Suprapubic skin (tissue), 4 donors: ENCODE measurements around the gene SFRP4. TPM values are rescaled to one million over a fixed set of nuclear protein-coding genes. Genes with fewer than 3 reads are reported as not detected.
"Not testable (repeated sequence)": the region's sequence is repeated elsewhere in the genome, so short reads cannot be mapped to it uniquely, and the experiment has no call there.

ENCODE experiments used
- DNase-seq, 2 donors: peaks; one replicate each; pipeline ENCODE4 v3.0.0-alpha.2; 2019; ENCODE audit warnings: low spot score in 2 of 2
- H3K27ac ChIP-seq: fragments of 200-600 bp; sonication (generic); one replicate; pipeline ENCODE4 v1.5.1; 2019
- H3K27me3 ChIP-seq: fragments of 200-600 bp; sonication (generic); one replicate; pipeline ENCODE4 v1.5.1; 2019
- H3K36me3 ChIP-seq: fragments of 200-600 bp; sonication (generic); one replicate; pipeline ENCODE4 v1.5.1; 2019
- H3K4me1 ChIP-seq: fragments of 200-600 bp; sonication (generic); one replicate; pipeline ENCODE4 v1.5.1; 2019
- H3K4me3 ChIP-seq: fragments of 200-600 bp; sonication (generic); one replicate; pipeline ENCODE4 v1.5.1; 2019; ENCODE audit warnings: mild to moderate bottlenecking
- H3K9me3 ChIP-seq: fragments of 200-600 bp; sonication (generic); one replicate; pipeline ENCODE4 v1.5.1; 2019
- CTCF ChIP-seq, 2 donors: fragments of 200-600 bp in 1 of 2; fragments of 450-650 bp in 1 of 2; sonication (generic) in 1 of 2; IDR thresholded peaks; one replicate each; pipeline ENCODE4 v1.5.1; 2016 to 2019; ENCODE audit warnings: antibody characterized with exemption in 2 of 2, mild to moderate bottlenecking in 1 of 2, moderate library complexity in 1 of 2
- EP300 ChIP-seq: sonication (generic); formaldehyde crosslinking; IDR thresholded peaks from one replicate; pipeline ENCODE4 v1.6.1; 2017; ENCODE audit warnings: antibody characterized with exemption
- POLR2A ChIP-seq, 2 donors: fragments of 450-650 bp; IDR thresholded peaks; one replicate each; pipeline ENCODE4 v1.6.1; 2017; ENCODE audit warnings: antibody characterized with exemption in 2 of 2, mild to moderate bottlenecking in 2 of 2, moderate library complexity in 2 of 2
- POLR2AphosphoS5 ChIP-seq, 3 donors: sonication (generic); formaldehyde crosslinking; IDR thresholded peaks; one replicate each; pipeline ENCODE4 v1.6.1; 2017; ENCODE audit warnings: antibody characterized with exemption in 3 of 3
- WGBS: methylation state at CpG from one replicate; pipeline ENCODE4 v1.1.5; 2018; 5-methylcytosine and 5-hydroxymethylcytosine counted together
- total RNA-seq, 4 donors: library from RNA; depleted of rRNA; stranded (reverse); fragments of >200 nt; gene quantifications; one replicate each; pipeline ENCODE4 v1.1.0, GENCODE V29; 2016

The SFRP4 gene
- total RNA-seq, 4 donors from 2014 or later: 0.17 to 0.68 (median 0.34) TPM; not detected in 1

GRCh38 chr7:37956791-37957190, 40.2 kb upstream of the SFRP4 start:
- no peak for DNase-seq
- Histone ChIP-seq H3K9me3 (no peaks in the 10 kb centered on the region), H3K4me1 (no peaks in the 10 kb centered on the region), H3K27me3 (no peaks in the 10 kb centered on the region), H3K27ac (no peak overlapping the region), H3K4me3 (no peak overlapping the region), H3K36me3 (no peaks in the 10 kb centered on the region)
- no peak for TF ChIP-seq EP300
- TF ChIP-seq POLR2A (IDR thresholded peaks at IDR 0.05): no peak
- TF ChIP-seq POLR2AphosphoS5 (IDR thresholded peaks at IDR 0.05): no peak
- TF ChIP-seq CTCF (IDR thresholded peaks at IDR 0.05): no peak

GRCh38 chr7:37954217-37954616, 37.6 kb upstream of the SFRP4 start:
- 93% methylated on average over 1 of the region's 1 CpG for WGBS
- H3K36me3 ChIP-seq, H3K27me3 ChIP-seq, H3K4me1 ChIP-seq, H3K4me3 ChIP-seq, DNase-seq, H3K9me3 ChIP-seq, H3K27ac ChIP-seq: not testable (repeated sequence)

DNA sequence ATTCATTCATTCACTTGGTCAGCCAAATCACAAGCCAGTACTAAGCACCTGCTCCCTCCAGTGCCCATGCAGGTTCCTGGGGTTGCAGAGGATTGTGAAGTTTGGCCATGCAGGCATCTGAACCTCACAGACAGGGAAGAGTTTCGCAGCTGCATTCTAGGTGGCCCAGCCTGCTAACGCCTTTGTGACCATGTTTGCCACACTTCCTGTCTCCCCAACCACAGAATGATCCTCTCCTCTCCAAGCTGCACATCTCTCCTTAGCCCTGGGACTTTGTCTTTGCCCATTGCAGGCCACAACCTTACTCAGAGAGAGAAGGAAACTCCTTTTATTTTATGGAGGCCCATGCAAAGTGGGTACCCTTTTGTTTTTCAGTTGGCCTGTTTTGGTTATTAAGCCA, 35.6 kb upstream of the SFRP4 start:
- Histone ChIP-seq H3K27me3 (no peaks in the 10 kb centered on the region), H3K4me1 (no peaks in the 10 kb centered on the region), H3K36me3 (no peaks in the 10 kb centered on the region), H3K9me3 (no peaks in the 10 kb centered on the region), H3K27ac (no peak overlapping the region), H3K4me3 (no peak overlapping the region)
- WGBS: 63% methylated on average over 2 of the region's 2 CpGs
- DNase-seq: no peak
- TF ChIP-seq EP300 (no peak), POLR2AphosphoS5 (IDR thresholded peaks at IDR 0.05) (no peak), CTCF (IDR thresholded peaks at IDR 0.05) (no peak), POLR2A (IDR thresholded peaks at IDR 0.05) (no peak)

DNA sequence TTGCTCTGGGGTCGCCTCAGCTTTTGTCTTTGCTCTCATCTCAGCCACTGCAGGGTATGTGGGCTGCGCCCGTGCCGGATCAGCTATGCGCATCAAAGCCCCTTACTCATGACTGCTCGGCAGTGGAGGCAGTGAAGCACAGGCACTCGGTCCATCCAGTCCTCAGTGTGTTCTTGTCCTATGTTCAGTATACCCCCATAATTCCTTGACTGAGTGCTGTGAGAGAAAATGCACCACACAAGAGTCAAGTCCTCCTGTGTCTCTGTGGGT, 31.3 kb upstream of the SFRP4 start:
- Histone ChIP-seq H3K27ac (no peak overlapping the region), H3K4me1 (no peaks in the 10 kb centered on the region), H3K9me3 (no peaks in the 10 kb centered on the region), H3K27me3 (no peaks in the 10 kb centered on the region), H3K4me3 (no peak overlapping the region), H3K36me3 (no peaks in the 10 kb centered on the region)
- no peak for DNase-seq
- WGBS: 92% methylated on average over 7 of the region's 7 CpGs
- TF ChIP-seq CTCF (IDR thresholded peaks at IDR 0.05) (no peak), POLR2AphosphoS5 (IDR thresholded peaks at IDR 0.05) (no peak), POLR2A (IDR thresholded peaks at IDR 0.05) (no peak), EP300 (no peak)

DNA sequence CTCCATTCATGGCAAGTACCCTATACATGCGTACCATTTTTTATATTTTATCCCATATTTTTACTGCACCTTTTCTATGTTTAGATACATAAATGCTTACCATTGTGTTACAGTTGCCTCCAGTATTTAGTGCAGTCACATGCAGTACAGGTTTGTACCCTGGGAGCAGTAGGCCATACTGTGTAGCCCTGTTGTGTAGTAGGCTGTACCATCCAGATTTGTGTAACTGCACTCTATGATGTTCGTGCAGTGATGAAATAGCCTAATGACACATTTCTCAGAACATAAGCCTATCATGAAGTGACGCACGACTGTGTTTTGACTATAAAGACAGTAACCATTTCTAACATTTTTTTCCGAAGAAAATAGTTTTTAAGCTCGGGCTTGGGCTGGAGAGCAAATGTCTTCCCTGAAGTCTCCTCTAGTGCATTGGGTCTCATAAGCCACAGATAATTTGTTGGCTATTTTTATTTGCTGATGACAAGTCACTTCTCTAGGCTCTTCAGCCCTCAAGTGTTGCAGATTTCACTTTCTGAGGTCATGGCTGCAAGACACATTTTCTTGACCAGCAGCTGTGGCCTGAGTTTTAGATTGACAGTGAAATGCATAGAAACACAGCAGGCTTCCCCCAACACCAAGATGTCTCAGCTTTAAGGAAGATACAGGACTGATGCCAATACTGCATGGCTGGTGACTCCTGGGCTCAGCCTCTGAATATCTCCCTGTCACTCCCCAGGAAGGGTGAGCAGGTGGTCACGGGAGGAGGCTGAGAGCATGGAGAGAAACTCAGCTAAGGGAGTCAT, 30.7 kb upstream of the SFRP4 start:
- no peak overlapping the region for H3K27ac ChIP-seq
- no peak for TF ChIP-seq POLR2AphosphoS5 (IDR thresholded peaks at IDR 0.05)
- no peak for TF ChIP-seq EP300
- no peak for TF ChIP-seq POLR2A (IDR thresholded peaks at IDR 0.05)
- no peak for TF ChIP-seq CTCF (IDR thresholded peaks at IDR 0.05)
- no peak for DNase-seq
- WGBS: 91% methylated on average over 7 of the region's 7 CpGs
- no peak overlapping the region for H3K4me3 ChIP-seq
- no peaks in the 10 kb centered on the region for H3K36me3 ChIP-seq
- H3K9me3 ChIP-seq: no peaks in the 10 kb centered on the region
- no peaks in the 10 kb centered on the region for H3K4me1 ChIP-seq
- H3K27me3 ChIP-seq: no peaks in the 10 kb centered on the region

- WGBS: 75% methylated on average over 4 of the region's 4 CpGs
- DNase-seq: no peak
- no peaks in the 10 kb centered on the region for H3K4me1 ChIP-seq
- TF ChIP-seq CTCF (IDR thresholded peaks at IDR 0.05): no peak
- no peak for TF ChIP-seq EP300
- TF ChIP-seq POLR2A (IDR thresholded peaks at IDR 0.05): no peak
- no peak for TF ChIP-seq POLR2AphosphoS5 (IDR thresholded peaks at IDR 0.05)
- H3K27ac ChIP-seq: no peak overlapping the region
- H3K9me3 ChIP-seq: no peaks in the 10 kb centered on the region
- no peaks in the 10 kb centered on the region for H3K36me3 ChIP-seq
- H3K27me3 ChIP-seq: no peaks in the 10 kb centered on the region
- H3K4me3 ChIP-seq: no peak overlapping the region
These were observed 28.7 kb upstream of the SFRP4 start for GRCh38 chr7:37945336-37945735.
